ENCODE results near the gene ANXA5. TPM values are rescaled to one million over a fixed set of nuclear protein-coding genes. Genes with fewer than 3 reads are reported as not detected.

The ANXA5 gene
- total and polyA plus RNA-seq, 7 donors = 59.1 to 264 (median 116) TPM

GRCh38 chr4:121656269-121656641 is 40.5 kb downstream of the ANXA5 start:
- intact Hi-C loops (cut with DNase I) = loop anchor here (5.0 to 10.0 kb wide), 4 partner anchors 71 to 284 kb away; no protein-coding TSS in a partner anchor
- H3K27ac ChIP-seq = no peak overlapping the region
- H3K9me3 ChIP-seq = no peaks in the 10 kb centered on the region
- H3K4me3 ChIP-seq = no peak overlapping the region
- H3K27me3 ChIP-seq (ENCODE audit: insufficient read depth in 3 of 3, low read length in 2 of 3) = peaks cover 0 to 3% (median 0%) of the 10 kb centered on the region in 3 donors
- DNase-seq (peak in 1 of 2 donors; percentile 31), ATAC-seq (peak in 1 of 4 donors; percentile 43)
- WGBS, 3 donors = 41 to 57% (median 42%) methylated on average over 3 to 5 of the region's 5 CpGs
- no peaks in the 10 kb centered on the region for H3K4me1 ChIP-seq
- no peak for TF ChIP-seq CTCF (IDR thresholded peaks at IDR 0.05)
- H3K36me3 ChIP-seq (ENCODE audit: insufficient read depth in 1 of 2, low read depth in 1 of 2) = no peaks in the 10 kb centered on the region

- Histone ChIP-seq H3K36me3 (ENCODE audit: insufficient read depth in 1 of 2, low read depth in 1 of 2) (no peaks in the 10 kb centered on the region), H3K4me3 (no peak overlapping the region)
- ATAC-seq = no peak
Measured at GRCh38 chr4:121655320-121656268, 41.2 kb downstream of the ANXA5 start.

GRCh38 chr4:121654738-121655137 is 42.0 kb downstream of the ANXA5 start:
- WGBS, 3 donors = 92 to 96% (median 94%) methylated on average over 3 of the region's 3 CpGs
- Histone ChIP-seq H3K27ac (no peak overlapping the region), H3K4me1 (no peaks in the 10 kb centered on the region), H3K9me3 (no peaks in the 10 kb centered on the region), H3K36me3 (ENCODE audit: insufficient read depth in 1 of 2, low read depth in 1 of 2) (no peaks in the 10 kb centered on the region), H3K27me3 (ENCODE audit: insufficient read depth in 3 of 3, low read length in 2 of 3) (peaks cover 0 to 3% (median 0%) of the 10 kb centered on the region in 3 donors), H3K4me3 (no peak overlapping the region)
- no peak for TF ChIP-seq CTCF (IDR thresholded peaks at IDR 0.05)
- ATAC-seq = no peak
- DNase-seq = no peak
- intact Hi-C loops (cut with DNase I) = loop anchor here (5.0 to 10.0 kb wide), 4 partner anchors 73 to 282 kb away; no protein-coding TSS in a partner anchor

More at GRCh38 chr4:121655320-121656268, 41.2 kb downstream of the ANXA5 start:
- H3K4me1 ChIP-seq = no peaks in the 10 kb centered on the region
- H3K27ac ChIP-seq = no peak overlapping the region
- DNase-seq = no peak
- intact Hi-C loops (cut with DNase I) = loop anchor here (5.0 to 10.0 kb wide), 4 partner anchors 72 to 283 kb away; no protein-coding TSS in a partner anchor
- H3K9me3 ChIP-seq = no peaks in the 10 kb centered on the region
- TF ChIP-seq CTCF (IDR thresholded peaks at IDR 0.05) = no peak
- peaks cover 0 to 3% (median 0%) of the 10 kb centered on the region in 3 donors for H3K27me3 ChIP-seq (ENCODE audit: insufficient read depth in 3 of 3, low read length in 2 of 3)
- WGBS, 3 donors = 60 to 64% (median 62%) methylated on average over 7 of the region's 7 CpGs

- Histone ChIP-seq H3K27ac (no peak overlapping the region), H3K36me3 (ENCODE audit: insufficient read depth in 1 of 2, low read depth in 1 of 2) (no peaks in the 10 kb centered on the region), H3K27me3 (ENCODE audit: insufficient read depth in 3 of 3, low read length in 2 of 3) (peaks cover 0 to 3% (median 0%) of the 10 kb centered on the region in 3 donors), H3K4me1 (no peaks in the 10 kb centered on the region), H3K4me3 (no peak overlapping the region), H3K9me3 (no peaks in the 10 kb centered on the region)
- no peak for DNase-seq
- no peak for ATAC-seq
- intact Hi-C loops (cut with DNase I) = loop anchor here in 1 of 2 donors (10.0 kb wide), 1 partner anchor 279 kb away; no protein-coding TSS in a partner anchor
- TF ChIP-seq CTCF (IDR thresholded peaks at IDR 0.05) = no peak
- whole genome bisulfite sequencing, 3 donors = 80 to 93% (median 87%) methylated on average over 6 of the region's 6 CpGs
Measured at GRCh38 chr4:121653986-121654385, 42.8 kb downstream of the ANXA5 start.

Measured in psoas muscle (tissue), 8 donors.